ENCODE data around the gene LRRC72.

DNA sequence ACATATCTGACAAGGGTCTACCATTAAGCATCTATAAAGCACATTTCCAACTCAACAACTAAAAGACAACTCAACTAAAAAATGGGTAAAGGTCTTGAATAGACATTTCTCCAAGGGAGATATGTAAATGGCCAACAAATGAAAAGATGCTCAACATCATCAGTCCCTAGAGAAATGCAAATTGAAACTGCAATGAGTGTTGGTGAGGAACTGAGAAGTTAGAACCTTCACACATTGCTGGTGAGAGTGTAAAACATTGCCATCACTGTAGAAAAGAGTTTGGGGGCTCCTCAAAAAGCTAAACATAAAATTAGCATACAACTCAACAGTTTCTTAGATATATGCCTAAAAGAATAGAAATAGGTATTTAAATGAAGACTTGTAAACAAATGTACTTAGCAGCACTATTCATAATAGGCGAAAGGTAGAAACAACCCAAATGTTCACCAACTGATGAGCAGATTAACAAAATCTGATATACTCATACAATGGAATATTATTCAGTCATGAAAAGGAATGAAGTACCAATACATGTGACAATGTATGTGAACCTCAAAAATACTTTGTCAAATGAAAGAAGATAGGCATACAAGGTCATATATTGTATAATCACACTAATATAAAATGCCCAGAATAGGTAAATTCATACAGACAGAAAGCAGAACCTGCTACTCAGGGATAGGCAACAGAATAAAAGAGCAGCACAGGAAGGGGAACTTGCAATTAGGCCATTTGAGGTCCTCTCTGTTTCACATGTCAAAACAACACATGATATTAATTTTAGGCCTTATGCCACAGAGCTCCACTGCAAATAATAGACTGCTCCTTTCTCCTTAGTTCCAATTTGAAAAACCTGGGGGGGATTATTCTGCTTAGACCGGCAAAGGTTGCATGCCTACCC lies 10.6 kb upstream of the LRRC72 start:
- TF ChIP-seq, protein P1, sequence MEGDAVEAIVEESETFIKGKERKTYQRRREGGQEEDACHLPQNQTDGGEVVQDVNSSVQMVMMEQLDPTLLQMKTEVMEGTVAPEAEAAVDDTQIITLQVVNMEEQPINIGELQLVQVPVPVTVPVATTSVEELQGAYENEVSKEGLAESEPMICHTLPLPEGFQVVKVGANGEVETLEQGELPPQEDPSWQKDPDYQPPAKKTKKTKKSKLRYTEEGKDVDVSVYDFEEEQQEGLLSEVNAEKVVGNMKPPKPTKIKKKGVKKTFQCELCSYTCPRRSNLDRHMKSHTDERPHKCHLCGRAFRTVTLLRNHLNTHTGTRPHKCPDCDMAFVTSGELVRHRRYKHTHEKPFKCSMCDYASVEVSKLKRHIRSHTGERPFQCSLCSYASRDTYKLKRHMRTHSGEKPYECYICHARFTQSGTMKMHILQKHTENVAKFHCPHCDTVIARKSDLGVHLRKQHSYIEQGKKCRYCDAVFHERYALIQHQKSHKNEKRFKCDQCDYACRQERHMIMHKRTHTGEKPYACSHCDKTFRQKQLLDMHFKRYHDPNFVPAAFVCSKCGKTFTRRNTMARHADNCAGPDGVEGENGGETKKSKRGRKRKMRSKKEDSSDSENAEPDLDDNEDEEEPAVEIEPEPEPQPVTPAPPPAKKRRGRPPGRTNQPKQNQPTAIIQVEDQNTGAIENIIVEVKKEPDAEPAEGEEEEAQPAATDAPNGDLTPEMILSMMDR (IDR thresholded peaks at IDR 0.05), result no peak
- no peak for TF ChIP-seq POLR2AphosphoS5 (IDR thresholded peaks at IDR 0.05)

Measured in gastroesophageal sphincter (tissue), 3 donors.